GM21576 (cell line): ENCODE measurements around the gene GALT.
"Not testable (repeated sequence)": the region's sequence is repeated elsewhere in the genome, so short reads cannot be mapped to it uniquely, and the experiment has no call there.

Source experiments
- ATAC-seq: cut with Tn5 transposase; IDR thresholded peaks from one replicate; pipeline ENCODE4 v1.9.1; 2021; ENCODE audit warnings: mild to moderate bottlenecking, moderate library complexity; ENCODE audit not compliant: unreplicated experiment

The GALT gene

DNA sequence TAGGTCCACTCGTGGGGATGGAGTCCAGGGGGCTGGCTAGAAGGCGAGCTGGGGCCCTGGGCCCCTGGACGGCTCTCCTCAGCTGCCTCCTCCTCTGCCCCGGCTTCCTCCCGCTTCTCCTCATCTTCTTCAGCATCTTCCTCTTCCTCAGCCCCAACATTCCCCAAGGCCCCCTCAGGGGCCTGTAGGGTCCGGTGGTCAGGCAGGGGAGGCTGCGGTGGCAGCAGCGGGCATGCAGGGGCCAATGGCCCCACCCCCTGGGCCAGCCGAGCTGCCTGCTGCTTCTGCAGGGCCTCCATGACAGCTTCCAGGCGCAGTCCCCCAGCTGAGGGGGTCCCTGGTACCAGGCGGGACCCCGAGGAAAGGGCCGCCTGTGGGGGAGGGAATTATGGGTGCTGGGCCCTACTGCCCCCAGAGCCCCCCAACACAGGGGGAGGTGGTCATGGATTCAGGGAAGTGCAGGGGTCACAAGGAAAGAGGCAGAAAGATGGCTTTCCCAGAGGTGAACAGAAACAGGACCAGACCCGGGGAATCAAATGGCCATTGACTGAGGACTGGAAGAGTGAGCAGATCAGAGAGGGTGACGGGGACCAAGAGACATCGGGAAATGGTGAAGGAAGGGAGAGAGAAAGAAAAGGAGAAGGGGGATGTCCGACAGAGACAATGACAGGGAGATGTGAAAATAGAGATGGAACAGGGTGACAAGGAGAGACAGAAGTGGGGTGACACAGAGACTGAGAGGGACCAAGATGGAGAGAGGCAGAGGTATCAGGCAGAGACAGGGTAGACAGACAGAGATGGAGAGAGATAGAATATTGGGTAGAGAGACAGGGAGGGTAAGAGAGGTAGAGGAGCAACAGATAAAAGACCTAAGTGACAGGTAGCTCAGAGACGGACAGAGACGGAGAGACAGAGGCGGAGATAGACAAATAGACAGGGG lies 18.5 kb upstream of the GALT start:
- no peak for ATAC-seq

DNA sequence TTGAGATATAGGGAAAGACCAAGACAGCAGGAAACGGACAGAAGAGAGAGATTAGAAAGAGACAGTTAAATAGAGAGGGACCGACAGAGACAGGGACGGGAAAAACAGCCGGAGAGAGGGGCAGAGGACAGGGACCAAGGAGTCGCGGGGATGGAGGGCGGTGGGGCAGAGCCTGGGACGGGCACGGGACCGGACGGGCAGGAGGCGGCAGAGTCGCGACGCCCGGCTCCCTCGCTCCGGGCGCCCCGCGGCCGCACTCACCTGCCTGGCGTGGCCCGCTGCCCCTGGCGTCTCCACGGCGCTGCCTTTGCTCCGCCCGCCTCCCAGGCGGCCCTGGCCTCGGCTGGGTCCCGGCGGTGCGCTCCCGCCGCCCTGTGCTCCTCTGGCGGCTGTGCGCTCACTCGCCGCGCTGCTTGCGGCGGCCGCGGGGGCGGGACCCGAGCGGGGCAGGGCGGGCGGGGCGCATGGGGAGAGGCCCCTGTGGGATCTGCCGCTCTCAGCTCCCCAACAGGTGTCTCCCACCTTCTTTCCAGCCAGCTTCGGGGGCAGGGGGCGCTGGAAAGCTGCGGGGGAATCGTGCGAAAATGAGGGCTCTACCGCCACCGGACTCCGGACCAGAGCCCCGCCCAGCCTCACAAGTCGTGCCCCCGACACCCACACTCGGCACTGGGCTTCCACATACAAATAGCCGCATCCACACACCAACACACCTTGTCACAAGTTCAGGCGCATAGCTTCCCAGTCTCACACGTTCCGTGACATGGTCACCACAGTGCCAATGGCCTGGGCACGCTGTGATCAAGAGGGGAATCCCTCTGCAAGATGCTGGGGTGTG lies 17.6 kb upstream of the GALT start, which contains the start of gene ARID3C:
ARID3C (minus strand) TSS at position 411 of the 835 bp plus-strand sequence. CDS start 1,052 bp downstream, outside the sequence.
- ATAC-seq = no peak

DNA sequence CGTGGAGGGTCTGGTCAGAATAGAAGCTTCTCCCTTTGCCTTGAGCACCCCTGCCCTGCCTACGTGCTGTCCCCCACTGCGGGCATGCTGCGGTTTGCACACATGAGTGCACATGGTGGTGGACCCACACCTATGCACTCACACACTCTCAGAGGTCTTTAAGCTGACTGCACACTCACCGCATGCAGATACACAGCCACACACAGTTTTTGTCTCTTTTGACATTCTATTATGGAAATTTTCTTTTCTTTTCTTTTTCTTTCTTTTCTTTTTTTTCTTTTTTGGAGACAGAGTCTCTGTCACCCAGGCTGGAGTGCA lies 17.0 kb upstream of the GALT start:
- ATAC-seq = no peak

DNA sequence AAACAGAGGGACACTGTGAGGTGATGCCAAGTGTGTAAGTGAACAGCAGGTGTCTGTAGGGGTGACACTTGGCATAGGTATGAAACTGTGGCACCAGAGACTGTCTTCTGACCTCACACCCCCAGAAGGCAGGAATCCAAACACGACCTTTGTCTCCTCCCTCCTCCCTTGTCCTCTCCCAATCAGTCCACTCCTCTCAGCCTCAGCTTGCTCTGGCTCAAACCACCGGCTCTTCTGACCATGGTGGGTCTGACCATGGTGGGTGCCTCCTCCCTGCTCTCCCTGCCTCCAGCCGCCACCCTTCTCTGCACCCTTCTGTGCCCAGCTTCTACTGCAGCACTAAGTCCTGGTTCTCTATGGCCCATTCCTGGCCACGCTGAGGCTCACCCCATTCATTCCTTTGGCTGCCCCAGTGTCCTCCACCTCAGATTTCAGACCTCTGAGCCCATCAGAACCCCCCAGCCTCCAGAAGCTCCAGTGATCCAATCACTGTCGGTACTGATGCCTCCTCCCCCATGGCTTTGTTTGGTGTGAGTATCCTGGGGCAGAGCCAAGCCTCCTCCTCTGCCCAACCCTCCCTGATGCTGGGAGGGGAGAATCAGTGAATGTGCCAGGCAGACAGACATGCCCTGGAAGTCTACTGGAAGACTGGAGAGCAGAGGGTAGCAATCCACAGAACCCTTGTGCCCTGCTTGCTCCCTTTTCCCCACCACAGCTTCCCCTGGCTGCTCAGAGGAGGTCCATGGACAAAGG lies 15.9 kb upstream of the GALT start:
- no peak for ATAC-seq

DNA sequence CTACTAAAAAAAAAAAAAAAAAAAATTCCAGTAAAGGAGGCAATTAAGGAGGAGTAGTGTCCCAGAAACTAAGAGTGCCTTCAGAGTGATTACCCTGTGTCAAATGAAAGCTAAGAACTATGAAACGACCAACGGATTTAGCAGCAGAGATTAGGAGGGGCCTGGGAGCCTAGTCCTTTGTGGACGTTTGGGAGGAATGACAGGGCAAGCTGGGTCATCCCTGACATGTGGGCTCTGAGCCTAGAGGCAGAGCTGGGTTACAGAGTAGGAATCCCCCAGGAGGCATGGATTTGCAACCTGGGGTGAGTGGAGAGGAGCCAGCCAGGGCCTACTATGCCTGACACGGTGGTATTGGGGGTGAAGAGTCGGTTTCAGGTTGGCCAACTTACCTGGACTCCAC lies 13.3 kb upstream of the GALT start:
- ATAC-seq = no peak

DNA sequence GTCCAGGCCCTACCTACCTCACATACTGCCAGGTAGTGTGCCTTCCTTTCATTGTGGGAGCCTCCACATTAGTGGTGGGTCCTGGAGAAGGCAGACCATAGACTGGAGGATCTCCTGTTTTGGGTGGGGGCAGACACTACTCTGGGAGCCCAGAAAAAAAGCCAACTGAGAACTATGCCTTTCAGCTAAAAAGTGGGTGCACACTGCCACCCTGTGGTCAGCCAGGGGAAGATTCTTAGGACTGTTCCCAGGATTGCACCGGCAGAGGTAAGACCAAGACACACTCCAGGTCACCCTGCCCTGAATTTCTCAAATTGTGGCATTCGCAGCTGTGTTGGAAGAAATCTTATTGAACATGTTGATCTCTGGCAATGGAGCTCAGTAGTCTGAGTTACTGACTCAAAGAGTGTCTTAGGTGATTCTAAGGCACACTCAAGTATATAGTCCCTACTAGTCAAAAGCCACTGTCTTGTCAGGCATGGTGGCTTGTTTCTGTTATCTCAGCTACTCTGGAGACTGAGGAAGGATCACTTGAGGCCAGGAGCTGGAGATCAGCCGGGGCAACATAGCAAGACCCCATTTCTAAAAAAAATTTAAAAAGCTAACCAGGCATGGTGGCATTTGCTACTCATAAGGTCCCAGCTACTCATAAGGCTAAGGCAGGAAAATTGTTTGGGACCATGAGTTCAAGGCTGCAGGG lies 12.5 kb upstream of the GALT start:
- no peak for ATAC-seq

DNA sequence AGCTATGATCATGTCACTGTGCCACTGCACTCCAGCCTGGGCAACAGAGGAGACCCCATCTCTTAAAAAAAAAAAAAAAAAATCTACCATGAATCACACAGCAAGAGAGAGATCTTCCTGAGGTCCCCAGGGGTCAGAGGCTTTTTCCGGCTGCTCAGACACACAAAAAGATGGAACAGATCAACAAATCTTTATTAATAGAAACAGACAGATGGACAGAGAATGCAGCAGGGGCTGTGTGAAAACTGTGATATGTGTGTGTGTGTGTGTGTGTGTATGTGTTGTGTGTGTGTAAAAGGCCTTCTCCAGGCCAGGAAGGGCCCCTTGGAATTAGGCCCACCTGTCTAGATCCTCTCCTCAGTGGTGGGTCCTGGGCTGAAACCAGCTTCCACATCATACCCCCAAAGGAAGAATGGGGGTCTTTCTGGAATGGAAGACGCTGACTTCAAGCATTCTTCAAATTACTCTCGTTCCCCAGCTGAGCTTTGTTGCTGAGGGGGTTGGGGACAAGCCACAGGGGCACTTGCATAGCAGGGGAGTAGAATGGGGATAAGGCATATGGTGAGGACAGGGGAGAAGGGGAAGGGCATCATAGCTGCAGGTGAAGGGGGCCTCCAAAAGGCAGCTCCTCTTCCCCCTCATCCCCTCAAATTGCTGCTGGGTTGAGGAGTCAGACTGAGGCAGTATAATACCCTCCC lies 11.8 kb upstream of the GALT start:
- no peak for ATAC-seq

DNA sequence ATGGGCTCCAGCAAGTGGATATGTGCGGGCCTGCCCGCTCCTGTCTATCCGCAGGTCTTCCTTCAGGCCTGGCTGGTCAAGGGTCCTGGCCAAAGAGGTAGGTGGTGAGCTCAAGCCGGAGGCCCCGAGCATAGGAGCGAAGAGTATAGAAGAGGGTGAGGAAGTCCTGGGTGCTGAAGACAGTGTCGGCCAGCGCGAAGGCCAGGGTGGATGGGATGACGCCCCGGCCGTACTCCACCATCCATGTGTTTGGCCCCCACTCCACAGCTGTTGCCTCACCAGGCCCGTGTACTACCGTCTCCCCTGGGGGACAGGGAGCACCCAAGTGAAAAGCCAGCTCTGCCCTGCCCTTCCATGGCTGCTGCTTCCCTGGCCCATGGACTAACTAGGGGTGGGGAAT lies 10.9 kb upstream of the GALT start:
- ATAC-seq = no peak

DNA sequence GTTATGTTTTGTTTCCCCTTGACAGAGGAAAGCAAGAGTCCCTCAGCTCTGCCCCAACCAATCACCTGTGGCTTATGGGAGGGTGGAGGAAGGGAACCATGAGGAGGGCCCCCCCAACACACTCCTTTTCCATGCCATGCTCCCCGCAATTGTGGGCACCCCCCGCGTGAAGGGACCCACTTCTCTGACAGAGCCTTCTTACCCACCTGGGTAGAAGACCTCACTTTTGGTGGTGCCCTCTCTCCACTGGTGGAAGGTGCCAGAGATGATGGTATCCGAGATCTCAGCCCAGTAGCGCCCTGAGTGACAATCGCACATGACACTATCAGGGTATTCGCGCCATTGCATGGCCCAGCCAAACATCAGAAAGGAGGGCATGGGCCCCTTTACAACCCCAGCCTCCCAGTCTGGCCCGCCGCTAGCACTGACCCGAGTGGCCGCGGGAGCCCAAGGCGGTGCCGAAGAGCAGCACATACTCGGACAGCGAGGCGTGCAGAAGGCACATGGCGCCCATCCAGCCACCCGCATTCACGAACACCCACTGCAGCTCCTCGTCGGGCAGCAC lies 9.6 kb upstream of the GALT start:
- ATAC-seq = no peak

DNA sequence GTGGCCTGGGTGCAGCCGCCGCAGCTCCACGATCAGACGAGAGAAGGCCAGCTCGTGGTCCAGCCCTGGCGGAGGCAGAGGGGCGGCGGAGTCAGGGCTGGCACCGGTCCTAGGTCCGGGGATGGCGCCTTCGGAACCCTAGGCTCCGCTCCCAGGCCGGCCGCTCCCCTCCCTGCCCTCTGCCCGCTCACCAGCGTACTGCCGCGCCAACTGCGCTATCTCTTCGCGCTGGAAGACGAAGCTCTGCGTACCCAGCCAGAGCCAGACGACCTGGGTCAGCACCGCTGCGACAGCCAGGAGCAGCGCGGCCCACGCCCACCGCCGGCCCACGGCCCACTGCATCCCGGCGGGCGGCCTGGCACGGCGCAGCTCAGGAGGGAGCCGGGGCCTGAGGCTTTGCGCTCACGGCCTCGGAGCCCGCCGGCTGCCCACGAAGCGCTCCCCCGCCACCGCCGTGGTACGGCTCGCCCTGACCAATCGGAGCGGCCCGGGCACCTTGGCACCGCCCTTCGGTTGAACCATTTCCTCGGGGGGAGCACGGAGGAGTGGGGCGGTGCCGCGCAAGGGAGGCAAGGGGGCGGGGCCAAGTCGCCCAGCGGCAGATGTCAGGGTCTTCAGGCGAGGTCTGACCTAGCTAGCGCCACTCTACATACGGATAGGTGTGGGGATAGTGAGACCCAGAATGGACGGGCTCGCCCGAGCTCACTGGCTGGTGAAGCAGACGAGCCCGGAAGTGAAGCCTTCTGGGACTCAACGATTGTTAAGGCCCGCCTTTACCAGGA lies 8.9 kb upstream of the GALT start, which contains the start of gene SIGMAR1:
SIGMAR1 (minus strand) TSS at position 432 of the 782 bp plus-strand sequence; CDS start at position 342, 90 bp downstream.
- ATAC-seq = peak; percentile 87

DNA sequence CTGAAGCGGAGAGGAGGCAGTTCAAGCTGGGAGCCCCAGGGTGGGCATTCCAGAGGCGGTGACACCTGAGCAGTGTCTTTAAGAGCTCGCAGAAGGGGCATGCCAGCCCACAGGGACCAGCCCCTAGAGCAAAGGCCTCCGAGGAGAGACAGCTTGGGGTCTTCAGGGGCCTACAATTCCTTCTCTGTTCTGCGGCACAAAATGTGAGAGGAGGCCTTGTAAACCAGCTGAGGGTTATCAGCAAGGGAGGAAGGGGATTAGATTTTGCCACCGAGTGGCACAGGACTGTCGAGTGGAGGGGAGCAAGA lies 8.4 kb upstream of the GALT start:
- no peak for ATAC-seq

DNA sequence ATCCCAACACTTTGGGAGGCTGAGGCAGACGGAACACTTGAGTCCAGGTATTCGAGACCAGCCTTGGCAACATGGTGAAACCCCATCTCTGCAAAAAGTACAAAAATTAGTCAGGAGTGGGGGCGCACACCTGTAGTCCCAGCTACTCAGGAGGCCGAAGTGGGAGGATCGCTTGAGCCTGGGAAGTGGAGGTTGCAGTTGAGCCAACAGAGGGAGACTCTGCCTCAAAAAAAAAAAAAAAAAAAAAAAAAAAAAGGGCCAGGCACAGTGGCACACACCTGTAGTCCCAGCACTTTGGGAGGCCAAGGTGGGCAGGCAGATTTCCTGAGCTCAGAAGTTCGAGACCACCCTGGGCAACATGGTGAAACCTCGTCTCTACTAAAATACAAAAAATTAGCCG lies 7.2 kb upstream of the GALT start:
- not testable (repeated sequence) for ATAC-seq

DNA sequence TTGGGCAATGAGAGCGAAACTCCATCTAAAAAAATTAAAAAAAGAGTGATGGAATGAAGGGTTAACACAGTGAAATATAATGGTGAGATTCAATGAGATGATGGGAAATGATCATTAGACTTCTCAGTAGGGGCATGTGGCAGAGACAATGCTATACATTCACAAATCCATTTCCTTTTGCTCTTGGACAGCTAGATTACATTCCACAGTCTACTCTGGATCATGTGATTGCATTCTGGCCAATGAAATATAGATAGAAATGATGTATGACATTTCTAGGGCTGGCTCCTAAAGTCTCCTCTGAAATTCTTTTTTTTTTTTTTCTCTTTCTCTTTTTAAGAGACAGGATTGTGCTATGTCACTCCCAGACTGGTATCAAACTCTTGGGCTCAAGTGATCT lies 3.8 kb upstream of the GALT start:
- no peak for ATAC-seq

DNA sequence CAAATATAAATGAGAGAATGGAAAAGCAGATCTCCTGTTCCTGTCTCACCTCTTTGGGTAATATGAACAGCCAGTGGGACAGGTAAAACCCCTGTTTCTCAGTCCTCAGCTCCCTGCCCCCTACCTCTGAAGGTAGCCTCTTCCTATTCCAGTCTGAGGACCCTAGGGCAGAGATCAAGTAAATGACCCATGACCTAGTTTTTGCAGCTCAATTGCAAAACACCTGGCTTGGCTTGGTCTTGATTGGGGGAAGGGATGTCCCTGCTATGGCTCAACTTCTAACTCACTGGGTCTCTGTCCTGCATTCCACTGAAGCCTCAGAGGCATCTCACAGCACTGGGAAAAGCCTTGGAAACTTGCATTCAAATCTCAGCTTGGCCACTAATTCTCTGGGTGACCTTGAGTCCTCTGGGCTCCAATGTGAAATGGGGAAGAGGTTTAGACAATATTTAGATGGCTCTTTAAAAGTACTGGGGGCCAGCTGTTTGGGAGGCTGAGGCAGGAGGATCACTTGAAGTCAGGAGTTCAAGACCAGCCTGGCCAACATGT lies 1.6 kb upstream of the GALT start:
- no peak for ATAC-seq

DNA sequence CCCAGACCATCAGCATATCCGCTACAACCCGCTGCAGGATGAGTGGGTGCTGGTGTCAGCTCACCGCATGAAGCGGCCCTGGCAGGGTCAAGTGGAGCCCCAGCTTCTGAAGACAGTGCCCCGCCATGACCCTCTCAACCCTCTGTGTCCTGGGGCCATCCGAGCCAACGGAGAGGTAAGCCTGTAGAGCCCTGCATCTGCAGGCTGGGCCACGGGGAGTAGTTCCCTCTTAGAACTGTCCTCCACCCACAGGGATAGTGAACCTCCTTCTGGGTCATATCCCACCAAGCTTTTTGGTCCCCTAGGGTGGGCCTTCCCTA lies 569 bp downstream of the GALT start:
- ATAC-seq = no peak

DNA sequence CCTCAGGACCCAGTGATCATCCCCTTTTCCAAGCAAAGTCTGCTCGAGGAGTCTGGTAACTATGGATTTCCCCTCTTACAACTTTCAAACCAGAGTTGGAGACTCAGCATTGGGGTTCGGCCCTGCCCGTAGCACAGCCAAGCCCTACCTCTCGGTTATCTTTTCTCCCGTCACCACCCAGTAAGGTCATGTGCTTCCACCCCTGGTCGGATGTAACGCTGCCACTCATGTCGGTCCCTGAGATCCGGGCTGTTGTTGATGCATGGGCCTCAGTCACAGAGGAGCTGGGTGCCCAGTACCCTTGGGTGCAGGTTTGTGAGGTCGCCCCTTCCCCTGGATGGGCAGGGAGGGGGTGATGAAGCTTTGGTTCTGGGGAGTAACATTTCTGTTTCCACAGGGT lies 1.2 kb downstream of the GALT start:
- ATAC-seq = no peak

DNA sequence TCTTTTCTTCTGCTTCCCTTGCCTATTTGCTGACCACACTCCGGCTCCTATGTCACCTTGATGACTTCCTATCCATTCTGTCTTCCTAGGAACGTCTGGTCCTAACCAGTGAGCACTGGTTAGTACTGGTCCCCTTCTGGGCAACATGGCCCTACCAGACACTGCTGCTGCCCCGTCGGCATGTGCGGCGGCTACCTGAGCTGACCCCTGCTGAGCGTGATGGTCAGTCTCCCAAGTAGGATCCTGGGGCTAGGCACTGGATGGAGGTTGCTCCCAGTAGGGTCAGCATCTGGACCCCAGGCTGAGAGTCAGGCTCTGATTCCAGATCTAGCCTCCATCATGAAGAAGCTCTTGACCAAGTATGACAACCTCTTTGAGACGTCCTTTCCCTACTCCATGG lies 2.2 kb downstream of the GALT start:
- ATAC-seq = no peak

DNA sequence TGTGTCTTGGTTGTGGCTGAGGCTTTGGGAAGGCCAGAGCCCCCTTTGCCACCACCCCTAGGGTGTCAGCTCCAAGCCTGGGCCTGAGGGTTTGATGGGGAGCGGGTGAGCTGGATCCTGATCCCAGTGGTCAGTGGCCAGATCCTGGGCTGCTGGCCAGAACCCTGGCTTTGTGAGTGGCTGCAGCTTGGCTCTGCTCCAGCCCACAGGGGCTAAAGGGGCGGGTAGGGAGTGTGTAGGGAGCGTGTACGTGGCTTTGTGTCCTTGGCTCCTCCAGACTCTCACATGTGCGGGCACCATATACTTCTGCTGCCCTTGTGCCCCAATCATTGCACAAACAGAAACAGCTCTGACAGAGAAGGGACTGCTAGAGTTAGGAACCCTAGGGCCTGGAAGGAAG lies 4.3 kb downstream of the GALT start:
- no peak for ATAC-seq

DNA sequence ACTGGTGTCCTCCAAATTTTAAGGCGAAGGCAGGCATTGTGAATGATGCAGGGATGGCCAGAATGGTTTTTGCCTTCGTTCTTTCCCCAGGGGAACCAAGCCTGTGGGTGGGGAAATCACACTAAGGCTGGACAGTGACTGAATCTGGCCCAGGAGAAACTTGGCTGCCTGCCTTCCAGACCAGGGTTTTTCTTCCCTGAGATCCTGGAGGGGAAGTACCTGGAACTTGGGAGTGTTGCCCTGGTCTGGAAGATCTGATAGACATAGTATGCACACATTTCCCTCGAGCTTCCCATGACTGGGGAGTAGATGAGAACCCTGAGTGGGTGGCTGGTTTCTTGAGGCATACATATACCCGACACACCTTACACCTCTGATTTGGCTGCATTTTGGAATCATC lies 4.8 kb downstream of the GALT start:
- ATAC-seq = no peak
